GM12801 (cell line): ENCODE results near the gene SDSL.

ENCODE experiments used
- TF ChIP-seq, protein P1 (sequence below): IDR thresholded peaks from one replicate; pipeline ENCODE4 v1.5.1; 2011; ENCODE audit warnings: control low read depth; ENCODE audit not compliant: insufficient read length; ENCODE audit errors: extremely low read depth

SDSL gene

DNA sequence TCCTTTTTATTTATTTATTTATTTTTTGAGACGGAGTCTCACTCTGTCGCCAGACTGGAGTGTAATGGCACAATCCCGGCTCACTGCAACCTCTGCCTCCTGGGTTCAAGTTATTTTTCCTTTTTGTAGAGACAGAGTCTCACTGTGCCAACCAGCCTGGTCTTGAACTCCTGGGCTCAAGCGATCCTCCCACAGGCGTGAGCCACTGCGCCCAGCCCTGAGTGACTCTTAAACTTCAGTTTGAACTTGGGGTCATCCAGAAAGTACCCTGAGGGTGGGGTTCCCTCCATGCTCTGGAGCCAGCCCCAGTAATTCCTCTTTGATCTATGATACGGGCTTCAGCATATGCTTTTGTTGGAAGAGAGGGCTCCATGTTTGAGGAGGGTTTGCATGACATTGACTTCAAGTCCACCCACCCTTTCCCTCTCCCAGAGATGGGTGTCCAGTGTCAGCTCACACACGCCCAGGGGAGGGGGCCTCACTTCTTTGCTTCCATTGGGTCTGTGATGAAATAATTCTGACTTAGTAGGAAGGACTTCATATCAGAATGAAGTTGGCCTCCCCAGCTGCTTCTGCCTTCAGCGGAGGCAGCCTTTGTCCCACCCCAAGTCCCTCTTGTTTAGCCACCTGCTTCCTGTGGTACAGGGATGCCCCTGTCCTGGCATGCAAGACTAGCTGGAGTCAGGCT lies 30.4 kb upstream of the SDSL start:
- TF ChIP-seq, protein P1, sequence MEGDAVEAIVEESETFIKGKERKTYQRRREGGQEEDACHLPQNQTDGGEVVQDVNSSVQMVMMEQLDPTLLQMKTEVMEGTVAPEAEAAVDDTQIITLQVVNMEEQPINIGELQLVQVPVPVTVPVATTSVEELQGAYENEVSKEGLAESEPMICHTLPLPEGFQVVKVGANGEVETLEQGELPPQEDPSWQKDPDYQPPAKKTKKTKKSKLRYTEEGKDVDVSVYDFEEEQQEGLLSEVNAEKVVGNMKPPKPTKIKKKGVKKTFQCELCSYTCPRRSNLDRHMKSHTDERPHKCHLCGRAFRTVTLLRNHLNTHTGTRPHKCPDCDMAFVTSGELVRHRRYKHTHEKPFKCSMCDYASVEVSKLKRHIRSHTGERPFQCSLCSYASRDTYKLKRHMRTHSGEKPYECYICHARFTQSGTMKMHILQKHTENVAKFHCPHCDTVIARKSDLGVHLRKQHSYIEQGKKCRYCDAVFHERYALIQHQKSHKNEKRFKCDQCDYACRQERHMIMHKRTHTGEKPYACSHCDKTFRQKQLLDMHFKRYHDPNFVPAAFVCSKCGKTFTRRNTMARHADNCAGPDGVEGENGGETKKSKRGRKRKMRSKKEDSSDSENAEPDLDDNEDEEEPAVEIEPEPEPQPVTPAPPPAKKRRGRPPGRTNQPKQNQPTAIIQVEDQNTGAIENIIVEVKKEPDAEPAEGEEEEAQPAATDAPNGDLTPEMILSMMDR = no peak

DNA sequence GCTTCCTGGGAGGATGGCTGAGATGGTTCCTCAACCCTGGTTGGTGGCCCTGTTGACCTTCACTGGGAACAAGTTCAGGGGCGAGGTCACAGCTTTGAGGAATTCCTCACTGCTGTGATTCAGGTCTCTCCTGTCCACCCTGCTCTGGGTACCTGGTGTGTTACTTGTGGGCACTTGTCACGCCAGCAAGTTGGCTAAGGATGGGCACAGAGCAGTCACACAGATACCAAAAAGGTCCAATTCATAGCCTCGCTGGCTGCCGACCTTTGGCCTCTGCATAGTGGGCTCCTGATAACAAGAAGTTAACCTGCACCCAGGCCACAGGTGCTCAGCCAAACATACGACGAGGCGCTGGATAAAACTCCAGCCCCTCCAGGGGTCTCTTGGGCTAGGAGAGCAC lies 29.7 kb upstream of the SDSL start:
- TF ChIP-seq, protein P1 = no peak

DNA sequence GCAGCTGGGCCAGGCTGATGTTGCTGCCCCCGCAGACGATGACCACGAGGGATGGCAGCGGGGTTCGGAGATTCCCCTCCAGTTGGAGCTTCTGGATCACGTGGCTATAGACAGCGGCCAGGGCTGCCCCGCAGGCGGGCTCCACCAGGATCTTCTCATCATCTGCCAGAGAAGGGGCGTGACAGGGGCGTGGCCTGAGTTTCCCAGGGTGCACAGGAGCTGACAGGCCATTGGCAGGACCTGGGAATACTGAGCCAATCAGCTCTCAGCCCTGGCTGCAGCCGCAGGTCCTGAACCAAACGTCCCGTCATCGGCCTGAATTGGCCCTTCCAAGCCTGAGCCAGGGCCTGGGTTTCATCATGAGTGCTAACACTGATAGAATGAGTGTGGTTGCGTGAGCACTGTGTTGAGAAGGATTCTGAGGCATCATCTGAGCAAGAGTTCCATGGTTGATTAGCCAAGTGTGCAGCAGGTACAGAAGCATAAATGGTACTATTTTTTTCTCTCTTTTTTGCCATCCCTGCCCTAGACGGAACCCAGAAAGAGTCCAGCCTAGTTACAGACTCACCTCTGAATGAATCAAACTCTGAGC lies 29.1 kb upstream of the SDSL start:
- TF ChIP-seq, protein P1 = no peak

DNA sequence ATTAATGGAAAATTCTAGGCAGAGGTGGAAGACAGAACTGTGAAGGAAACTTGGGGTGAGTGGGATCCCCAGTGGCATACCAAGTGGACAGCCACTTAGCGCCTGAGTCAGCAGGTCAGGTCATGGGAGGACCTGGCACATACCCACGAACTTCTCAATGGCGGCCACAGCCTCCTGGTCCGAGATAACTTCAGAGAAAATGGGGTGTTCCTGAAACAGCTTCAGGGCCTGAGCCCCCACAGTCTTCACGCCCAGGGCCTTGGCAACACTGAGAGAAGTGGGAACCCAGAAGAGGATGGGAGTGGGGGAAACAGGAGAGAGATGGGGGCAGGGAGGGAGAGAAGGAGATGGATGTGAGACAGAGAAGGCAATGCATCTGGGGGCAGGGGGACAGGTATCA lies 28.4 kb upstream of the SDSL start:
- TF ChIP-seq, protein P1 = no peak

DNA sequence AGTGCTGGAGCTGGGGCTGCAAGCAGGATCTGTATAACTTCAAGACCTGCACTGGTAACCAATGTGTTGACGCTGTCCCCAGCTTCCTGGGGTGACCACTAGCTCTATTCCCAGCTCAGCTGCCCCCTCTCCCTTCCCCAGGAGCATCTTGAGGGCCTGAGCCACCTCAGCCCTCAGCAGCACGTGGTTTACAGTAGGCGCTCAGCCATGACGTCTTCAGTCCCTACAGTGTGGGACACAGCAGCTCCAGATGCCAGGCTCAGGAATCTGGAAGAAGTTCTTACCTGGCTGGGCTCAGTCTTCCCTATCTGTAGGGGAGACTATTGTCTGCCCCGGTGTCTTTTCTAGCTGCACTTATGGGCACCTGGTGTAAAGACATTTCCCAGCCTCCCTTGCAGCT lies 27.1 kb upstream of the SDSL start:
- TF ChIP-seq, protein P1 = no peak

DNA sequence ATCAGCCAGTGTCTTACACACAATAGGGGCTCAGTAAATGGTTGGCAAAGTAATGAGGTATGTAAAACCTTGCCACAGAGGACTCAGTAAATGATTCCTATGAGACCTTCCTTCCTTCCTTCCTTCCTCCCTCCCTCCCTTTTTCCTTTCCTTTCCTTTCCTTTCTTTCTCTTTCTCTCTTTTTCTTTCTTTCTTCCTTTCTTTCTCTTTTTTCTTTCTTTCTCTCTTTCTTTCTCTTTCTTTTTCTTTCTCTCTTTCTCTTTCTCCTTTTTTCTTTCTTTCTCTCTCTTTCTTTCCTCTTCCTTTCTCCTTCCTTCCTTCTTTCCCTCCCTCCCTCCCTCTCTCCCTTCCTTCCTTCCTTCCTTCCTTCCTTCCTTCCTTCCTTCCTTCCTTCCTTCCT lies 26.0 kb upstream of the SDSL start:
- TF ChIP-seq, protein P1 = no peak

DNA sequence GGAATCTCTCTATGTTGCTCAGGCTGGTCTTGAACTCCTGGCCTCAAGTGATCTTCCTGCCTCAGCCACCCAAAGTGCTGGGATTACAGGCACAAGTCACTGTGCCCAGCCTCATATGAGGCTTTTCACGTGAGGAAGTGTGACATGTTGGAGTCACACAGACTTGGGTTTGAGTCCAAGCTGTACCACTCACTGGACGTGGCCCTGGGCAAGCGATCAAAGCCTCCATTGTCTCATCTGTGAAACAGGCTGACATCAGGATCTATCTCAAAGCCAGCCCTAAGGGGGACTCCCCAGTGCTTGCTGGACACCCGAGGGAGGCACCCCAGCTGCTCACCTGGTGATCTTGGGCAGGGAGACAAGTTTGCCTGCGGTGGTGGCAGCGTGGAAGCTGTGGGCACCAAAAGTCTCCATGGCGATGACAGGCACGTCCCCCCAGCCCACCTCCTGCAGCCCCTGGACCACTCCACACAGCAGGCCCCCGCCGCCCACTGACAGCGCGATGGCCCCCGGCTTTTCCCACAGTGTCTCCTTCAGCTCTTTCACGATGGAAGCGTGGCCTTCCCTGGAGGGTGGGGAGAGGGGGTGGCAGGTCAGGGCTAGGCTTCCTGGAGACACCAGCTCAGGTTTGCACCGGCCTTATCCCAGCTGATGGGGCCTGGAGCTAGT lies 25.2 kb upstream of the SDSL start:
- TF ChIP-seq, protein P1 = no peak
